HepG2 (cell line): ENCODE results near the gene DYSF. TPM values are rescaled to one million over a fixed set of nuclear protein-coding genes. Genes with fewer than 3 reads are reported as not detected.

Source experiments
- NFAT5 ChIP-seq: sonication (generic); formaldehyde crosslinking; IDR thresholded peaks from 2 replicates; pipeline ENCODE4 v1.4.0; 2020; ENCODE audit warnings: missing genetic modification reagents
- ZNF512B ChIP-seq: sonication (generic); formaldehyde crosslinking; IDR thresholded peaks from 2 replicates; pipeline ENCODE4 v1.5.1; 2020; ENCODE audit warnings: missing genetic modification reagents, mild to moderate bottlenecking, borderline replicate concordance
- polyA plus RNA-seq, 8 experiments: library from polyadenylated mRNA; depleted of rRNA in 3 of 8; stranded (reverse) in 7 of 8; unstranded in 1 of 8; fragments of >200 nt; fragmentation: Illumina TruSeq in 4 of 8; extraction: Trizol in 4 of 8; gene quantifications; 2 replicates each; pipeline versions ENCODE4 v1.2.1 to v1.2.3, GENCODE V29; 2011 to 2016; ENCODE audit warnings: low read depth in 4 of 8, missing spikeins in 1 of 8, mixed read lengths in 1 of 8; ENCODE audit not compliant: insufficient read depth in 1 of 8
- total RNA-seq, 5 experiments: library from RNA; depleted of rRNA; stranded (reverse); fragments of >200 nt; fragmentation: Illumina TruSeq; extraction: Trizol; gene quantifications; 2 replicates each; pipeline ENCODE4 v1.2.3, GENCODE V29; 2016; ENCODE audit warnings: low read depth in 1 of 5

DYSF gene
- total and polyA plus RNA-seq, 2 of the 13 experiments (the other 11 are each of a cell fraction or from before 2014, with no cell fraction given): 0.15 to 2.4 TPM

GRCh38 chr2:71700041-71700657 lies 246.8 kb downstream of the DYSF start (continued):
- TF ChIP-seq NFAT5 (CRISPR knock-in tag) (no peak), ZNF512B (CRISPR knock-in tag) (no peak)
